Thyroid gland (tissue), 4 donors: ENCODE data around the gene EFNB2. TPM values are rescaled to one million over a fixed set of nuclear protein-coding genes. Genes with fewer than 3 reads are reported as not detected.

Experiments
- DNase-seq, 2 donors: peaks; one replicate each; pipeline ENCODE4 v3.0.0-alpha.2; 2019
- H3K27ac ChIP-seq, 3 donors: fragments of 200-600 bp; sonication (generic); 1 replicate in 2 of 3; 2 replicates in 1 of 3; pipeline ENCODE4 v1.5.1; 2016 to 2019; ENCODE audit warnings: mild to moderate bottlenecking in 1 of 3, moderate library complexity in 1 of 3
- H3K27me3 ChIP-seq: fragments of 200-600 bp; sonication (generic); one replicate; pipeline ENCODE4 v1.5.1; 2019
- H3K36me3 ChIP-seq, 2 donors: fragments of 200-600 bp; sonication (generic); one replicate each; pipeline ENCODE4 v1.5.1; 2016 to 2019
- H3K4me1 ChIP-seq, 2 donors: fragments of 200-600 bp; sonication (generic); one replicate each; pipeline ENCODE4 v1.5.1; 2017 to 2019
- H3K4me3 ChIP-seq, 3 donors: fragments of 200-600 bp; sonication (generic); replicated peaks in 1 of 3; 1 replicate in 2 of 3; 2 replicates in 1 of 3; pipeline ENCODE4 v1.5.1; 2016; ENCODE audit warnings: mild to moderate bottlenecking in 1 of 3
- H3K9me3 ChIP-seq: fragments of 200-600 bp; sonication (generic); one replicate; pipeline ENCODE4 v1.5.1; 2017
- CTCF ChIP-seq, 6 experiments: fragments of 200-600 bp in 3 of 6; fragments of 450-650 bp in 3 of 6; sonication (generic) in 3 of 6; IDR thresholded peaks; one replicate each; pipeline ENCODE4 v1.5.1; 2016 to 2019; ENCODE audit warnings: antibody characterized with exemption in 6 of 6, mild to moderate bottlenecking in 2 of 6, inconsistent platforms in 1 of 6, moderate library complexity in 1 of 6
- POLR2A ChIP-seq, 2 donors: fragments of 450-650 bp; IDR thresholded peaks; one replicate each; pipeline ENCODE4 v1.6.1; 2017; ENCODE audit warnings: antibody characterized with exemption in 2 of 2, mild to moderate bottlenecking in 2 of 2, moderate library complexity in 1 of 2
- WGBS, 2 donors: methylation state at CpG; one replicate each; pipeline ENCODE4 v1.1.5; 2017; 5-methylcytosine and 5-hydroxymethylcytosine counted together
- intact Hi-C: fragments of 100-400 bp; cut with DNase I; formaldehyde crosslinking; loops from one replicate; pipeline ENCODE4 v1.15.1; 2023
- total RNA-seq, 4 donors: library from RNA; depleted of rRNA; stranded (reverse); fragments of >200 nt; gene quantifications; one replicate each; pipeline ENCODE4 v1.2.3, GENCODE V29; 2016

EFNB2 gene
- total RNA-seq, 4 donors from 2014 or later = 10.8 to 22.5 (median 17.0) TPM

GRCh38 chr13:106496072-106496997 lies 39.1 kb downstream of the EFNB2 start:
- H3K36me3 ChIP-seq = peaks cover 6 to 12% of the 10 kb centered on the region in 2 donors
- DNase-seq = peak in 1 of 2 donors; percentile 13
- WGBS, 2 donors = 45 to 51% methylated on average over 6 of the region's 6 CpGs
- H3K9me3 ChIP-seq = no peaks in the 10 kb centered on the region
- H3K27me3 ChIP-seq = no peaks in the 10 kb centered on the region
- peak overlapping the region in 2 of 3 donors; percentile 33 to 49 for H3K27ac ChIP-seq
- H3K4me1 ChIP-seq = peaks cover 3 to 18% of the 10 kb centered on the region in 2 donors
- H3K4me3 ChIP-seq = no peak overlapping the region
- TF ChIP-seq CTCF (IDR thresholded peaks at IDR 0.05) (no peak), POLR2A (IDR thresholded peaks at IDR 0.05) (no peak)
- intact Hi-C loops = no loop called here

GRCh38 chr13:106494936-106495335 lies 40.5 kb downstream of the EFNB2 start:
- H3K4me1 ChIP-seq = peaks cover 3 to 14% of the 10 kb centered on the region in 2 donors
- intact Hi-C loops = no loop called here
- no peak overlapping the region for H3K4me3 ChIP-seq
- no peak for TF ChIP-seq CTCF (IDR thresholded peaks at IDR 0.05)
- no peak for TF ChIP-seq POLR2A (IDR thresholded peaks at IDR 0.05)
- H3K27me3 ChIP-seq = no peaks in the 10 kb centered on the region
- 96 to 97% methylated on average over 3 of the region's 3 CpGs for WGBS, 2 donors
- no peaks in the 10 kb centered on the region for H3K9me3 ChIP-seq
- DNase-seq = no peak
- peaks cover 6 to 12% of the 10 kb centered on the region in 2 donors for H3K36me3 ChIP-seq
- H3K27ac ChIP-seq = no peak overlapping the region

GRCh38 chr13:106494506-106494905 lies 41.0 kb downstream of the EFNB2 start:
- no peak for DNase-seq

GRCh38 chr13:106493533-106494220 lies 41.8 kb downstream of the EFNB2 start:
- TF ChIP-seq CTCF (IDR thresholded peaks at IDR 0.05) (no peak), POLR2A (IDR thresholded peaks at IDR 0.05) (no peak)
- intact Hi-C loops = no loop called here
- Histone ChIP-seq H3K4me1 (peaks cover 3 to 12% of the 10 kb centered on the region in 2 donors), H3K36me3 (peaks cover 6 to 12% of the 10 kb centered on the region in 2 donors), H3K4me3 (no peak overlapping the region), H3K9me3 (no peaks in the 10 kb centered on the region), H3K27ac (no peak overlapping the region), H3K27me3 (no peaks in the 10 kb centered on the region)
- 84 to 89% methylated on average over 17 of the region's 17 CpGs for WGBS, 2 donors
- DNase-seq = no peak

More at GRCh38 chr13:106494506-106494905, 41.0 kb downstream of the EFNB2 start:
- H3K9me3 ChIP-seq = no peaks in the 10 kb centered on the region
- intact Hi-C loops = no loop called here
- peaks cover 3 to 14% of the 10 kb centered on the region in 2 donors for H3K4me1 ChIP-seq
- no peak overlapping the region for H3K27ac ChIP-seq
- H3K36me3 ChIP-seq = peaks cover 6 to 12% of the 10 kb centered on the region in 2 donors
- TF ChIP-seq CTCF (IDR thresholded peaks at IDR 0.05) (no peak), POLR2A (IDR thresholded peaks at IDR 0.05) (no peak)
- H3K27me3 ChIP-seq = no peaks in the 10 kb centered on the region
- no peak overlapping the region for H3K4me3 ChIP-seq
